Stimulated activated CD4-positive, alpha-beta T cell treated with anti-CD3 and anti-CD28 coated beads, Interleukin-4, amount 100 ng/mL, for 48 hours (primary cell): ENCODE measurements around the gene DCTN1.
A peak's percentile ranks its signal among the peaks of the same experiment; 100 is the strongest.

Source experiments
- DNase-seq, 2 donors: peaks; one replicate each; pipeline ENCODE4 v3.0.0-alpha.2; 2020; ENCODE audit warnings: low read depth in 2 of 2

Gene DCTN1

DNA sequence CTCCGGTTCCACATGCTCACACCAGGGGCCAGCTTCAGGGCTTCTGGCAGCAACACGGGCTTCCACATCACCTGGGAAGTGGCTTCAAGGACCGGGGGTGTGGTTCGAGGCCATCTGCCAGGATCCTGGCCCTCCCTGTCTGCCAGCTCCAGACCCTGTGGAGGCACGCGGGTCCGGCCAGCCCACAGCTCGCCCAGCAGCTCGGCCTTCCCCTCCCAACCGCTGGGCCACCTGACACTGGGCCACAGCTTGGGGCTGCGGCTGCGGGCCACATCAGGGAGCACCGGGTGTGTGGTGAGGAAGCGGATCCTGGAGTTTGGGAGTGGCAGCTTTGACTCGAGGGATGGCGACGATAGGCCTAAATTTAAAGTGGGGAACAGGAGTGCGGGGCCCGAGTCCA, 34.3 kb upstream of the DCTN1 start:
- DNase-seq, result no peak

DNA sequence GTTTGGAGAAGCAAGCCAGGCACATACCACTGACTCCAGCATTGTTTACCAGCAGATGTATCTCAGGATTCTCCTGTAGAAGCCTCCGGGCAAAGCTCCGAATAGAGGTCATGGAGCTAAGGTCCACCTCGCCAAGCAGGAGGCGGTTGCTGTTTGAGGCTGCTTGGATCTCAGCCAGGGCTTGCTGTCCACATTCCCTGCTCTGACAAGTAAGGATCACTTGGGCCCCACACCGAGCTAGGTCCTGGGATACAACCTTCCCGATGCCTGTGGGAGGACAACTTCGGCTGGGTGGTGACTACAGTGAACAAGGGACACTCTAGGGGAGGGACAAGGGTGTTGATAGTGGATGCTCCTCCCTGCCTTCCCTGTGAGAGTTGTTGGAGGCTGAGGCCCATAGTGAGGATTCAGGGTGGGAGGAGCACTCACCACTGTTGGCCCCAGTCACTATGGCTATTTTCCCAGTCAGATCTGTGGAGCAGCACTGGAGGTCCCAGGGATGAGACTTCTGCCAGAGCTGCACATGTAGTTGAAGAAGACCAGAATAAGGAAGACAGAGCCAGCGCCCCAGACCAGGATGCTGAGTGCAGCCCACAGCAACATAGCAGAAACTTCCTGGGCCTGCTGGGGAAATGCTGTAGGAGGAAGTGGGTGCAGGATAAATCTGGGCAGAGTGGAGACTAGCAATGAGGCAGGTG, 33.0 kb upstream of the DCTN1 start:
- no peak for DNase-seq

DNA sequence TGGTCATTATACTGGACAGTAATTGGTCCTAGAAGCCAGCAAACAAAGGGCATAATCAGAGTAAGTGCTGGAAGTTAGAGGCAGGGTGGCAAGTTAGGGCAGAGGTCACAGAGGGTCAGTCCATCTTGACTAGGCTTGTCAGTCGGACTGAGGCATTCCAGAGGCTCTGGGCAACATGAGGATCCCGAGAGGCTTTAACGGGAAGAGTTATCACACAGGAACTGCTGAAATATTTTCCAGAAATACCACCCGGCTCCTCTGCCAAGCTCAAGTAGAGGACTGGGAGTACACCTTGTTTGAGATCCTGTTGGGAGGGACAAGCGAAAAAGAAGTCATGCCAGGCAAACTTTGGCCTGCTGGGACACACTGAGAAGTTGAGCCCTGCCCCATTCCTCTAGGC, 27.6 kb upstream of the DCTN1 start:
- no peak for DNase-seq

DNA sequence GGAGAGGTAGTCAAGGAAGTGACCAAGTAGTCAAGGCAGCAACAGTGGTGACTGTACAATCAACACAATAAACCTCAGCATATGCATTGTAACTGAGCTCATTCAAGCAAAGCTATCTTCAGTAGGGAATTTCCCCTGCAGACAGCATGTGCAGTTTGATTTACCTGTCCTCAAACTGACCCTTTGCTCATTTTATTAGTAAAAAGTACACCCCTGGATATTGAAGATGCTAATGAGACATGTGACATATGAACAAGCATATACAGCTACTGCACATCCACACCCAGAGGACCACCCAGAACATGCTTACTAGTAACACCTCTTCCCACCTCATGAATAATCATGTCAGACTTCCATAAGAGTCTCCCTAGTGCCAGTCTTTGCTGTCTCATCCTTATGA, 25.9 kb upstream of the DCTN1 start:
- DNase-seq, result no peak

DNA sequence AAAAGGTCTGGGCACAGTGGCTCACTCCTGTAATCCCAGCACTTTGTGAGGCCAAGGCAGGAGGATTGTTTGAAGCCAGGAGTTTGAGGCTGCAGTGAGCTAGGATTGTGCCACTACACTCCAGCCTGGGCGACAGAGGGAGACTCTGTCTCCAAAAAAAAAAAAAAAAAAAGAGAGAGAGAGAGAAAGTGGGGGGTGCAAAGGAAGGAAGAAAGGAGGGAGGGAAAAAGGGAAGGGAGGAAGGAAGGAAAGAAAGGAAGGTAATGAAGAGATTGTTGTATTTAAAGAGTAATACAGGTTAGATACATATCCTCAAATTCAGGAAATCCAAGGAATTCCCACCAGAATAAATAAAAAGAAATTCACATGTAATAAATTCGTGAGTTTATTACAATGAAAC, 21.8 kb upstream of the DCTN1 start:
- DNase-seq, result no peak

DNA sequence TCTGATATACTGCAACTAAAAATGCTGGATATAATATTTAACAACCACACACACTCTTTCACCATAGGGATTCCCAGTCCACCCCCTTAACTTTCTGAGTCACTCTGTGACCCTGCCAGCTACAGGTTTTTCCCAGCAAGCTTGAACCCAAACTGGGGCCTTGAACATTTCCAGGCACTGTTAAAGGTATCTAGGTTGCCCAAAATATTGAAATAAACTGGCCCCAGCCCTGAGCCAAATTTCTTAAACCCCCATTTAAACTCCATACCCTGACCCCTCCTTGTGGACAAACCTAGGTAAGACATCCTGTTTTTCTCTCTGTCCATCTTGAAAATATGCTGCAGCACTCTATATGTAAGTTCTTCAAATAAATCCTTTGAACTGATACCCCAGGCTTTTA, 19.7 kb upstream of the DCTN1 start:
- no peak for DNase-seq

GRCh38 chr2:74396149-74396548, 16.0 kb upstream of the DCTN1 start:
- no peak for DNase-seq

DNA sequence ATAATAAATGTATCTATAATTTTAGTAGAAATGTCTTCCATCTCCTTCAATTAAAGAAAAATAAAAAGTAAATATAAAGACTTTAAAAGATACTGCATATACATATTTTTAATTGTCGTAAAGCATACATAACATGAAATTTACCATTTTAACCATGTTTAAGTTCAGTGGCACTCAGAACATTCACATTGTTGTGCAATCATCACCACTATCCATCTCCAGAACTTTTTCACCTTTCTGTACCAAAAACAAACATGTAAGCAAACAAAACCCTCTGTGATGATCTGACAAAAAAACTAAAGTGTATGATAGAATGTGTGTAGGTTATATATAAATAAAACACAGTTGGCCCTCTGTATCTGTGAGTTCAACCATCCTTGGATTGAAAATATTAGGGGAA, 13.4 kb upstream of the DCTN1 start:
- DNase-seq, result no peak

DNA sequence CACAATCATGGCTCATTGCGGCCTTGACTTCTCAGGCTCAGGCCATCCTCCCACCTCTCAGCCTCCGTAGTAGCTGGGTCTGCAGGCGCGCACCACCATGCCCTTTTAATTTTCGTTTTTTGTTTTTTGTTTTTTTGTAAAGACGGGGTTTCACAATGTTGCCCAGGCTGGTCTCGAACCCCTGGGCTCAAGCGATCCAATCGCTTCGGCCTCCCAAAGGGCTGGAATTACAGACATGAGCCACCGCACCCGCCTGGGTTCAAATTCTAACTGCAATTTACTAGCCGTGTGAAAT, 12.3 kb upstream of the DCTN1 start:
- DNase-seq, result no peak

- DNase-seq, result peak; percentile 90 to 94
Measured at GRCh38 chr2:74391580-74392448, 11.7 kb upstream of the DCTN1 start.

- no peak for DNase-seq
Measured at GRCh38 chr2:74391209-74391579, 11.1 kb upstream of the DCTN1 start.

- DNase-seq, result no peak
Measured at GRCh38 chr2:74390606-74391005, 10.5 kb upstream of the DCTN1 start.

- no peak for DNase-seq
Measured at GRCh38 chr2:74387346-74387745, 7.2 kb upstream of the DCTN1 start.

GRCh38 chr2:74385396-74385795, 5.3 kb upstream of the DCTN1 start:
- DNase-seq, result no peak

DNA sequence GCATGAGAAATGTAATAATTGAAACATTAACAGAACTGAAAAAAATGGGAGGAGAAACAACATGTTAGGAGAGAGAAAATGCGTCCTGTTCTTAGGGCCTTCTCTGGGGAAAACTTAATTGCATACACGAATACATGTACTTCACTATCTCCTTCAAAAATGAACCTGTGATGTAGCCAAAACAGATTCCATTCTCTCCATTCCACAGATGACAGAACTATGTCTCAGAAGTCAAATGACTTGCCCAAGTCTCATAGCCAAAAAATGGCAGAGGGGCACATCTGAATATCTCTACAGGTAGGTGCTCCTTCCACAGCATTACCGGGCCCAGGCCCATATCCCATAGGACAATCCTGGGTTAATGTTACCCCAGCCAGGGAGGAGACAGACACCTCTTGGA, 3.9 kb upstream of the DCTN1 start:
- DNase-seq, result no peak

- no peak for DNase-seq
Measured at GRCh38 chr2:74383254-74383653, 3.1 kb upstream of the DCTN1 start.

DNA sequence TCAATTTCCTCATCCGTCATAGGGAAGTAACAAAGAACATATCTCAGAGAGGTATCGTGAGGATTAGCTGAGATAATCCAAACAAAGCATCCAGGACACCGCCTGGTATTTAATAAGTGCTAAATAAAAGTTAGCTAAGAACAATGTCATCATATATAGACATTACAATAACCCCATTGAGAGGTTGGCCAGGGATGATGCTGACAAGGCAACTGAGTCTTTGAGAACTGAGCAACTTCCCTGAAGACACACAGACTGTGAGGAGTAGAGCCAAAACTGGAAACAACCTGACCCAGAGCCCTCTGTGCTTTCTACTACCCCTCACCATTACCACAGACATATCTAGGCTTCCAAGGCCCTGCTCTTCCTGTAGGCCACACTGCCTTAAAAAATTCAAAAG, 1.6 kb upstream of the DCTN1 start:
- DNase-seq, result no peak

DNA sequence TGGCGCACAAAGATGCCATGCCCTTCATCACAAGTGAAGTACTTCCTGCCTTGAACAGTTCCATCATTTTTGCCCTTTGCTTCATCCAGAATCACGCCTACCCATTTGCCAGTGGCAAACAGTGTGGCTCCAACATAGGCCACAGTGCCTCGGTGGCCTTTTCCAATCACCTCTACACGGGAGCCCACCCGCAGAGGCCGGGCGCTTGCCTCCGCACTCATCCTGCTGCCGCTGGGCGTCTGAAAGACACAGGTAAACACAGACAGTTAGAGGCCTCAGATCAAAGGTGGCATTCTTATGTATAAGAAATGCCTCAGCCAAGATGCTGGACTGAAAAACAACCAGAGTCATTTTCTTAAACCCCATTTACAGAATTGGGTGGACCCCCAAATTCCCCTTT, 2.1 kb downstream of the DCTN1 start:
- no peak for DNase-seq

DNA sequence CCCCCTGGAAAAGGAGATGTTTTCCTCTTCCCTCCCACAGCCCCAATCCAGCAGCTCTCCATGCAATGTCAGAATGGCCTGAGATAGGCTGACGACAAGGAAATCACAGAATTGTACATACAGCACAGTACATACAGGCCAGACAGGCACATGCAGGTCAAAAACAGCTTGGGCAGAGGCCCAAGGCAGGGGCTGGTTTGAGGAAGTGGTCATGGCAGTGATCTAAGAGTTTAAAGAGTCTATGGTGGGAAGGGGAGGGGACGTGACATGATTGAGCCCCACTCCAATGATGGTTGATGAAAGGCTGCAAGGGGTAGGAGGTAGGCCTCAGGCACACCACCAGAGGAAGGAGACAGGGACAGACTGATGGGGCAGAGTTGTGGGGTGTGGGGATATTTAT, 4.3 kb downstream of the DCTN1 start:
- no peak for DNase-seq

- no peak for DNase-seq
Measured at GRCh38 chr2:74374509-74375205, 5.5 kb downstream of the DCTN1 start.

GRCh38 chr2:74373985-74374384, 6.1 kb downstream of the DCTN1 start:
- DNase-seq, result no peak

DNA sequence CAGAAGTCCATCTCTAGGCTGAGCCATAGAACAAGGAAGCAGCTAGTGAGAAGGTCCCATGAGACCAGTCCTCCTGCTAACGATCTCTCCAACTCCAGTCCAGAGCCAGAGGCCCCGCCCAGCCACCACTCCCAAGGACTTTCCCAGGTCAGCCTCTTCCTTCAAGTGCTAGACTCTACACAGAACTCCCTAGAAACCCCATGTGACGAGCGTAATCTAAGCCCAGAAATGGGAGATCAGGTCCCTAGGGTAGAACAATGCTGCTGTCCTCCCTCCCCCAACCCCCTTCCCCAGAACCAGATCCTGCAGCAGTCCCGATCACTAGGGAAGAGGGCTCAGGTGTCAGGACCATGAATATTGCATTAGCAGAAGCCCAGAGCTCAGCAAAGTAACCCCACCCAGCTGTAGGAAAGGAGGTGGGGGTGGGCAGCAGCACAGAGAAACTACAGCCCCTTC, 6.9 kb downstream of the DCTN1 start:
- no peak for DNase-seq

GRCh38 chr2:74372674-74373073, 7.4 kb downstream of the DCTN1 start:
- DNase-seq, result no peak
